GM12878 (cell line): Measurements from ENCODE around the gene CNTN4. TPM values are rescaled to one million over a fixed set of nuclear protein-coding genes. Genes with fewer than 3 reads are reported as not detected.

Experiments used
- ATAC-seq: fragments of 200-7000 bp; cut with Tn5 transposase; 3 replicates; pipeline ENCODE4 v1.9.1; 2020; ENCODE audit warnings: mild to moderate bottlenecking, moderate library complexity
- BruUV-seq: library from RNA; stranded (reverse); fragments of 400-500 nt; replicated peaks from 2 replicates; lab custom pipeline; 2021; lab: Mats Ljungman, UMichigan
- CTCF ChIA-PET: fragments of 300-600 bp; sonication (Branson Sonifier 250); formaldehyde crosslinking; extraction: SDS; loops from one replicate; lab custom pipeline; 2021; ENCODE audit warnings: inconsistent platforms; lab: Yijun Ruan, JAX
- POLR2A ChIA-PET: fragments of 350-600 bp; formaldehyde crosslinking; extraction: SDS; loops from one replicate; lab custom pipeline; 2021; ENCODE audit warnings: inconsistent platforms; lab: Charles Lee
- RAD21 ChIA-PET: fragments of 300-600 bp; sonication (Branson Sonifier 250); formaldehyde crosslinking; loops from one replicate; lab custom pipeline; 2023; ENCODE audit warnings: antibody characterized with exemption; ENCODE audit not compliant: unreplicated experiment; lab: Charles Lee
- SMC1A ChIA-PET: fragments of 300-600 bp; sonication (Branson Sonifier 250); formaldehyde crosslinking; loops from one replicate; lab custom pipeline; 2023; ENCODE audit not compliant: unreplicated experiment, uncharacterized antibody; lab: Charles Lee
- DNase-seq: peaks from one replicate; pipeline ENCODE4 v3.0.0-alpha.2; 2011; ENCODE audit warnings: low read depth, low spot score
- FAIRE-seq: peaks from 3 replicates; lab custom pipeline; 2011; peaks lifted over from hg19 to GRCh38; lab: Jason Lieb, UNC
- H2AFZ ChIP-seq: 2 replicates; pipeline ENCODE4 v1.6.0; 2011; ENCODE audit warnings: low read depth, low read length, control low read depth; ENCODE audit not compliant: control insufficient read depth
- H3K27ac ChIP-seq: 2 replicates; pipeline ENCODE4 v1.5.1; 2011; ENCODE audit warnings: control low read depth; ENCODE audit not compliant: control insufficient read depth, insufficient read depth
- H3K27me3 ChIP-seq, 2 experiments: replicated peaks in 1 of 2; 2 replicates each; pipeline versions ENCODE4 v1.6.0 to v1.6.1; 2011; ENCODE audit warnings: low read length in 1 of 2; ENCODE audit not compliant: control insufficient read depth in 2 of 2, insufficient read depth in 2 of 2
- H3K36me3 ChIP-seq, 2 experiments: 2 replicates each; pipeline ENCODE4 v1.5.1; 2011; ENCODE audit warnings: low read length in 1 of 2; ENCODE audit not compliant: control insufficient read depth in 2 of 2, insufficient read depth in 2 of 2
- H3K4me1 ChIP-seq: 2 replicates; pipeline ENCODE4 v1.6.1; 2011; ENCODE audit warnings: mild to moderate bottlenecking, low read length, moderate library complexity, mixed read lengths; ENCODE audit not compliant: control insufficient read depth, insufficient read depth
- H3K4me2 ChIP-seq: 2 replicates; pipeline ENCODE4 v1.6.0; 2011; ENCODE audit warnings: control low read depth; ENCODE audit not compliant: control insufficient read depth, insufficient read depth
- H3K4me3 ChIP-seq: fragments of 200-600 bp; sonication (generic); 2 replicates; pipeline ENCODE4 v1.5.1; 2016
- H3K79me2 ChIP-seq: 2 replicates; pipeline ENCODE4 v1.6.0; 2011; ENCODE audit warnings: low read length; ENCODE audit not compliant: control insufficient read depth, insufficient read depth
- H3K9ac ChIP-seq: 2 replicates; pipeline ENCODE4 v1.8.0; 2011; ENCODE audit warnings: low read length, control low read depth, mixed read lengths; ENCODE audit not compliant: control insufficient read depth, insufficient read depth
- H3K9me3 ChIP-seq: replicated peaks from 3 replicates; pipeline ENCODE4 v1.5.1; 2011; ENCODE audit warnings: mild to moderate bottlenecking, low read length; ENCODE audit not compliant: control insufficient read depth, insufficient read depth
- H4K20me1 ChIP-seq: 2 replicates; pipeline ENCODE4 v1.6.0; 2011; ENCODE audit not compliant: control insufficient read depth, insufficient read depth
- HDAC6 ChIP-seq: fragments of 200-600 bp; sonication (generic); IDR thresholded peaks from one replicate; pipeline ENCODE4 v1.8.0; 2017; ENCODE audit warnings: antibody characterized with exemption; ENCODE audit not compliant: unreplicated experiment
- JUNB ChIP-seq: IDR thresholded peaks from 2 replicates; pipeline ENCODE4 v1.6.1; 2016; ENCODE audit warnings: antibody characterized with exemption, mild to moderate bottlenecking
- KAT2A ChIP-seq: conservative IDR thresholded peaks from 2 replicates; pipeline ENCODE4 v1.6.1; 2011; ENCODE audit warnings: low read depth, low read length; ENCODE audit not compliant: control insufficient read depth
- SMAD5 ChIP-seq: IDR thresholded peaks from 2 replicates; pipeline ENCODE4 v1.6.1; 2016; ENCODE audit warnings: antibody characterized with exemption, low read depth
- SPI1 ChIP-seq: IDR thresholded peaks from 2 replicates; pipeline ENCODE4 v1.6.1; 2011; ENCODE audit warnings: low read depth, mild to moderate bottlenecking, low read length, moderate library complexity, borderline replicate concordance; ENCODE audit not compliant: insufficient read depth
- SREBF1 ChIP-seq: IDR thresholded peaks from 2 replicates; pipeline ENCODE4 v1.6.1; 2012; ENCODE audit warnings: mild to moderate bottlenecking, low read length
- SRF ChIP-seq, 2 experiments: IDR thresholded peaks; 2 replicates each; pipeline ENCODE4 v1.6.1; 2011; ENCODE audit warnings: low read depth in 2 of 2, low read length in 2 of 2, mild to moderate bottlenecking in 1 of 2, moderate library complexity in 1 of 2
- ZNF207 ChIP-seq: fragments of 450-650 bp; IDR thresholded peaks from 2 replicates; pipeline ENCODE4 v1.6.1; 2014; ENCODE audit warnings: antibody characterized with exemption, mild to moderate bottlenecking, borderline replicate concordance
- WGBS: methylation state at CpG from one replicate; pipeline ENCODE4 v1.1.6; 2016; ENCODE audit warnings: low lambda C conversion rate; ENCODE audit not compliant: insufficient replicate concordance, insufficient coverage; ENCODE audit errors: missing lambda C conversion rate; 5-methylcytosine and 5-hydroxymethylcytosine counted together
- in situ Hi-C: fragments of 300-500 bp; cut with MboI; formaldehyde crosslinking; loops from 9 replicates; pipeline ENCODE4 v1.14.3; 2018; ENCODE audit warnings: mixed read lengths
- intact Hi-C: fragments of 100-400 bp; cut with micrococcal nuclease; formaldehyde crosslinking; loops from one replicate; pipeline ENCODE4 v1.14.2; 2022; ENCODE audit not compliant: unreplicated experiment
- polyA plus RNA-seq, 11 experiments: library from polyadenylated mRNA; depleted of rRNA in 4 of 11; unstranded in 6 of 11; stranded (reverse) in 5 of 11; fragments of >200 nt; fragmentation: Nextera tagmentation in 4 of 11; fragmentation: Illumina TruSeq in 1 of 11; extraction: Ambion mirVana in 4 of 11; extraction: Trizol in 1 of 11; gene quantifications; 1 replicate in 1 of 11; 2 replicates in 10 of 11; pipeline versions ENCODE4 v1.2.1 to v1.2.3, GENCODE V29; 2011 to 2016; ENCODE audit warnings: inconsistent platforms in 2 of 11, missing spikeins in 2 of 11, low read depth in 1 of 11
- total RNA-seq, 4 experiments: library from RNA; depleted of rRNA in 3 of 4; stranded (reverse); fragments of >200 nt in 3 of 4; fragmentation: Illumina TruSeq in 1 of 4; extraction: Trizol in 1 of 4; gene quantifications; 2 replicates each; pipeline versions ENCODE4 v1.2.1 to v1.2.3, GENCODE V29; 2013 to 2021
- TF ChIP-seq, protein P1 (sequence below): IDR thresholded peaks from 2 replicates; pipeline ENCODE4 v1.6.1; 2011; ENCODE audit warnings: borderline replicate concordance, low read depth, mild to moderate bottlenecking, moderate library complexity, mixed read lengths, low read length; ENCODE audit not compliant: insufficient read depth; ENCODE audit errors: extremely low read length
- TF ChIP-seq, protein P2 (sequence below): IDR thresholded peaks from 2 replicates; pipeline ENCODE4 v1.6.1; 2012; ENCODE audit warnings: low read depth, low read length, improper control_type of control experiment
- TF ChIP-seq, protein P3 (sequence below): fragments of 450-650 bp; formaldehyde crosslinking; IDR thresholded peaks from 2 replicates; pipeline ENCODE4 v1.4.0; 2022; ENCODE audit warnings: mild to moderate bottlenecking, moderate library complexity

The CNTN4 gene
- total and polyA plus RNA-seq, 10 of the 15 experiments (the other 5 are each of a cell fraction or from before 2014, with no cell fraction given): 0.05 to 0.43 (median 0.15) TPM; not detected in 1

DNA sequence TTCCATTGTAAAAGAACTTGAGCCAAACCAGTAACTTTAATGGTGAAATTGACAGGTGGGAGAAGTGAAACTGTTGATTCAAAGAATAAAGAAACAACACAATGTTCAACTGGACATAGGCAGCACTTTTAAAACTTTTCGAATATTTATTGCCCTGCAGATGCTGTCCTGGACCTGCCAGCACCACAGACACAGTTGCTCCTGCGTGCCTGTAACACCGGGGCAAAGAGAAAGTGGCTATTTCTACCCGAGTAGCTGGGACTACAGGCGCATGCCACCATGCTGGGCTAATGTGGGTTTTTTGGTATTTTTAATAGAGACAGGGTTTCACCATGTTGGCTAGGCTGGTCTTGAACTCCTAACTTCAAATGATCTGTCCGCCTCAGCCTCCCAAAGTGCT is 1004.1 kb downstream of the CNTN4 start:
- ChIA-PET POLR2A (no interaction called here), CTCF (interaction anchor here (0.5 kb wide), 1 partner anchor 75 kb away, joined by 3 read pairs; no protein-coding TSS in a partner anchor), SMC1A (no interaction called here), RAD21 (no interaction called here)
- Histone ChIP-seq H3K36me3 (no peaks in the 10 kb centered on the region), H4K20me1 (no peaks in the 10 kb centered on the region), H3K4me3 (no peak overlapping the region; the same call in 1 of the 2 replicates), H3K27ac (no peak overlapping the region), H3K27me3 (no peaks in the 10 kb centered on the region), H3K9ac (no peak overlapping the region), H3K79me2 (no peaks in the 10 kb centered on the region), H3K9me3 (no peaks in the 10 kb centered on the region), H3K4me1 (peaks cover 25% of the 10 kb centered on the region), H3K4me2 (peak overlapping the region; percentile 41; the same call in 1 of the 2 replicates), H2AFZ (no peak overlapping the region)
- 40% methylated on average over 6 of the region's 6 CpGs for WGBS
- no peak for DNase-seq
- FAIRE-seq: no peak
- BruUV-seq: no TSS peak
- no peak for ATAC-seq
- intact Hi-C loops: no loop called here
- TF ChIP-seq SREBF1: no peak
- TF ChIP-seq SPI1: peak; percentile 19; the same call in 1 of the 2 replicates
- in situ Hi-C loops: no loop called here

DNA sequence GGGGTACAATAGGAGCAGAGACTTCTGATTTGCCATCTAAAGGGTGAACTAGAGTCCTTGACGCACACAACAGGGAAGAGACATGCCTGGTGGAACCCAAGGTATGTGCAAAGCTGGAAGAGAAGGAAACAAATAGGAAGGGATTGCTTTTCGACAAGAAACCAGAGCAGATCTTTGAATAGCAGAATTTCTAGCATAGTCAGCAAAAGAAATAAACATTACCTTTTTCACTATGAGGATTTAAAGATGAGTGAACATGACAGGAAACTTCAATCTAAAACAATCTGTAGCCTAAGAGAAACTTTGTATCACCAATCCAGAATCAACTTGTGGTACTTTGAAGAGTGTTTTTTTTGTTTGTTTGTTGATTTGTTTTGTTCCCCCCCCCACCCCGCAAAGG is 1006.6 kb downstream of the CNTN4 start:
- H3K36me3 ChIP-seq: no peaks in the 10 kb centered on the region
- FAIRE-seq (no peak), ATAC-seq (no peak), DNase-seq (no peak)
- H3K4me2 ChIP-seq: no peak overlapping the region
- H3K79me2 ChIP-seq: no peaks in the 10 kb centered on the region
- no peak overlapping the region for H3K9ac ChIP-seq
- no peak overlapping the region for H3K4me3 ChIP-seq
- ChIA-PET RAD21 (no interaction called here), POLR2A (no interaction called here), SMC1A (no interaction called here), CTCF (no interaction called here)
- WGBS: 69% methylated on average over 3 of the region's 3 CpGs
- no TSS peak for BruUV-seq
- in situ Hi-C loops: no loop called here
- H3K27ac ChIP-seq: no peak overlapping the region
- no peak overlapping the region for H2AFZ ChIP-seq
- peaks cover 43% of the 10 kb centered on the region for H3K4me1 ChIP-seq
- intact Hi-C loops: no loop called here
- no peaks in the 10 kb centered on the region for H3K9me3 ChIP-seq
- H4K20me1 ChIP-seq: no peaks in the 10 kb centered on the region
- no peaks in the 10 kb centered on the region for H3K27me3 ChIP-seq
- TF ChIP-seq JUNB (no peak), HDAC6 (no peak), ZNF207 (no peak), KAT2A (no peak), SRF (IDR thresholded peaks at IDR 0.05; ENCODE audit: low read depth in 2 of 2, low read length in 2 of 2) (no peak), SMAD5 (no peak)
- TF ChIP-seq, protein P1, sequence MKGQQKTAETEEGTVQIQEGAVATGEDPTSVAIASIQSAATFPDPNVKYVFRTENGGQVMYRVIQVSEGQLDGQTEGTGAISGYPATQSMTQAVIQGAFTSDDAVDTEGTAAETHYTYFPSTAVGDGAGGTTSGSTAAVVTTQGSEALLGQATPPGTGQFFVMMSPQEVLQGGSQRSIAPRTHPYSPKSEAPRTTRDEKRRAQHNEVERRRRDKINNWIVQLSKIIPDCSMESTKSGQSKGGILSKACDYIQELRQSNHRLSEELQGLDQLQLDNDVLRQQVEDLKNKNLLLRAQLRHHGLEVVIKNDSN: no peak
- TF ChIP-seq, protein P2, sequence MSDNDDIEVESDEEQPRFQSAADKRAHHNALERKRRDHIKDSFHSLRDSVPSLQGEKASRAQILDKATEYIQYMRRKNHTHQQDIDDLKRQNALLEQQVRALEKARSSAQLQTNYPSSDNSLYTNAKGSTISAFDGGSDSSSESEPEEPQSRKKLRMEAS: no peak
- TF ChIP-seq, protein P3, sequence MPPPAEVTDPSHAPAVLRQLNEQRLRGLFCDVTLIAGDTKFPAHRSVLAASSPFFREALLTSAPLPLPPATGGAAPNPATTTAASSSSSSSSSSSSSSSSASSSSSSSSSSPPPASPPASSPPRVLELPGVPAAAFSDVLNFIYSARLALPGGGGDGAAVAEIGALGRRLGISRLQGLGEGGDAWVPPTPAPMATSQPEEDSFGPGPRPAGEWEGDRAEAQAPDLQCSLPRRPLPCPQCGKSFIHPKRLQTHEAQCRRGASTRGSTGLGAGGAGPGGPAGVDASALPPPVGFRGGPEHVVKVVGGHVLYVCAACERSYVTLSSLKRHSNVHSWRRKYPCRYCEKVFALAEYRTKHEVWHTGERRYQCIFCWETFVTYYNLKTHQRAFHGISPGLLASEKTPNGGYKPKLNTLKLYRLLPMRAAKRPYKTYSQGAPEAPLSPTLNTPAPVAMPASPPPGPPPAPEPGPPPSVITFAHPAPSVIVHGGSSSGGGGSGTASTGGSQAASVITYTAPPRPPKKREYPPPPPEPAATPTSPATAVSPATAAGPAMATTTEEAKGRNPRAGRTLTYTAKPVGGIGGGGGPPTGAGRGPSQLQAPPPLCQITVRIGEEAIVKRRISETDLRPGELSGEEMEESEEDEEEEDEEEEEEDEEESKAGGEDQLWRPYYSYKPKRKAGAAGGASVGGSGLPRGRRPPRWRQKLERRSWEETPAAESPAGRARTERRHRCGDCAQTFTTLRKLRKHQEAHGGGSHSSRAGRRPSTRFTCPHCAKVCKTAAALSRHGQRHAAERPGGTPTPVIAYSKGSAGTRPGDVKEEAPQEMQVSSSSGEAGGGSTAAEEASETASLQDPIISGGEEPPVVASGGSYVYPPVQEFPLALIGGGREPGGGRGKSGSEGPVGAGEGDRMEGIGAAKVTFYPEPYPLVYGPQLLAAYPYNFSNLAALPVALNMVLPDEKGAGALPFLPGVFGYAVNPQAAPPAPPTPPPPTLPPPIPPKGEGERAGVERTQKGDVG (CRISPR knock-in tag): no peak
